Measurements from ENCODE around the gene RBM11. TPM values are rescaled to one million over a fixed set of nuclear protein-coding genes. Genes with fewer than 3 reads are reported as not detected.
A peak's percentile ranks its signal among the peaks of the same experiment; 100 is the strongest.

Gene RBM11
- total and polyA plus RNA-seq, 12 donors, result 0.21 to 1.1 (median 0.47) TPM; not detected in 3

DNA sequence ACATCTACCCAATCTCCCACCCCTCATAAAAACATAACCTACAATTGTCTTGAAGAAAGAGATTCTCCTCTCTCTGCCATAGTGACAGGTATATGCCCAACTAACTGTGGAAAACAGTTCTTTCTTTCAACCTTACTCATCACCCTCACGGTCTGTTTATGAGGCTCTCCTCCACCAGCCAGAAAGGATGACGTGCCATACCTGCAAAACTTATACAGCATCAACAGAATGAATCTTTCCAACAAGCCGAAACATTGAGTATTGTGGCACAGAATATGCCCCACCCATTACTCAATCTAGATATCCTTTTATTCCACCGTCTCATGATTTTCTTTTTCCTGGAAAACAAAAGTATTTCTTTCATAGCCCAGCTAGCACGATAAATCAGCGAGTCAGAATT lies 55.7 kb downstream of the RBM11 start:
- Histone ChIP-seq H3K9me3 (no peaks in the 10 kb centered on the region), H3K4me3 (no peak overlapping the region), H3K27me3 (peaks cover 0 to 27% (median 20%) of the 10 kb centered on the region in 7 donors), H3K4me1 (peaks cover 0 to 9% (median 0%) of the 10 kb centered on the region in 9 donors), H3K27ac (no peak overlapping the region), H3K36me3 (no peaks in the 10 kb centered on the region)
- no peak for TF ChIP-seq CTCF (IDR thresholded peaks at IDR 0.05)
- no peak for ATAC-seq
- 73 to 87% methylated on average over 6 of the region's 6 CpGs for WGBS, 2 donors
- intact Hi-C loops (cut with DNase I), result no loop called here
- no peak for DNase-seq

DNA sequence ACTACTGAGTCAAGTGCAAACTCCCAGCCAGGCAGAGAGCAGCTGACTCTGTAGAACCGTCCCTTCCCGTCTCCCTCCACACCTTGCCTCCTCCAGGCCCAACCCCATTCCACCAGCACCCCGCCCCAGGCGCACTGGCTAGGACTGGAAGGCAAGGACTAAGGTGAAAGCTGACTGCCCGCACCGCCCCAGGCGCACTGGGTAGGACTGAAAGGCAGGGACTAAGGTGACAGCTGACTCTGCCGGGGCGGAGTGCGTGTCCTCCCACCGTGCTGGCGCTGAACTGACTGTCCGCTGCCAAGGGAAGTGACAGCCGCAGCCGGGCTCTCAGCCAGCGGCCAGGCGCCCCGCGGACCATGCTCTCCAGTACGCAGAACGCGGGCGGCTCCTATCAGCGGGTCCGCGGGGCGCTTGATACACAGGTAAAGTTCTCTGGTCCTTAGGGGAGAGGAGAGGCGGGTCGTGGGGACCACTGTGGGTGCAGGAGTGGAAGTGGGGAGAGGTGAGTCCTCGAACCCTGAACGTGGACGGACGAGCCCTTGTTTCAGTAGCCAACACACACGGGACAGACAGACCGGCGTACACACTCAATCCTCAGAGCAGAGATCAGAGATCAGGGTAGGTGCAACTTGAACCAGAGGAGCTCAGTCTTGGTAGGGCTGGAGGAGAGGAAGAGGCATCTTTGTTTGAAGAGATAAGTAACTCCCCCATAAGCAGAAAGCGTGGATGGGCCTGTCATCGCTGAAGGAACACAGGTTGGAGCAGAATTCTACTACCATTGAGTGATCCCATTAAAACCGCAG lies 58.0 kb downstream of the RBM11 start:
- Histone ChIP-seq H3K4me1 (peaks cover 0 to 9% (median 0%) of the 10 kb centered on the region in 9 donors), H3K27ac (no peak overlapping the region), H3K4me3 (peak overlapping the region in 7 of 10 donors; percentile 18 to 41 (median 26)), H3K27me3 (peaks cover 0 to 27% (median 20%) of the 10 kb centered on the region in 7 donors), H3K36me3 (no peaks in the 10 kb centered on the region), H3K9me3 (no peaks in the 10 kb centered on the region)
- no peak for TF ChIP-seq CTCF (IDR thresholded peaks at IDR 0.05)
- ATAC-seq (peak; percentile 84 to 98 (median 94)), DNase-seq (peak; percentile 26 to 71)
- intact Hi-C loops (cut with DNase I), result no loop called here
- WGBS, 2 donors, result 13 to 16% methylated on average over 39 of the region's 39 CpGs

GRCh38 chr21:14275702-14276205 lies 59.8 kb downstream of the RBM11 start:
- 82 to 87% methylated on average over 4 of the region's 4 CpGs for WGBS, 2 donors
- TF ChIP-seq CTCF (IDR thresholded peaks at IDR 0.05), result no peak
- Histone ChIP-seq H3K9me3 (no peaks in the 10 kb centered on the region), H3K4me1 (peaks cover 0 to 9% (median 0%) of the 10 kb centered on the region in 9 donors), H3K27ac (no peak overlapping the region), H3K4me3 (no peak overlapping the region), H3K36me3 (no peaks in the 10 kb centered on the region), H3K27me3 (peaks cover 0 to 30% (median 21%) of the 10 kb centered on the region in 7 donors)
- ATAC-seq, result no peak
- intact Hi-C loops (cut with DNase I), result no loop called here
- no peak for DNase-seq

Other genes with a start within 250 kb of the RBM11 start
- not detected for gene LIPI, start 5.2 kb upstream of the RBM11 start, total RNA-seq
- gene LIPI, start 5.2 kb upstream of the RBM11 start, polyA plus RNA-seq, result not detected
- 10 to 100 TPM; 10.6 to 24.0 (median 15.9) TPM for gene HSPA13, start 167.0 kb downstream of the RBM11 start, total RNA-seq
- 10 to 100 TPM in 1 of 2 donors, 1 to 10 TPM in 1; 3.3 to 11.8 TPM for gene HSPA13, start 167.0 kb downstream of the RBM11 start, polyA plus RNA-seq

Data from heart right ventricle (tissue), 16 donors.